Fibroblast of pulmonary artery (primary cell): ENCODE data around the gene CREBL2.
A peak's percentile ranks its signal among the peaks of the same experiment; 100 is the strongest.
"Not testable (repeated sequence)": the region's sequence is repeated elsewhere in the genome, so short reads cannot be mapped to it uniquely, and the experiment has no call there.

Experiments used
- DNase-seq: peaks from one replicate; pipeline ENCODE4 v3.0.0-alpha.2; 2010; ENCODE audit warnings: low read depth
- H3K4me3 ChIP-seq: replicated peaks from 2 replicates; pipeline ENCODE4 v1.5.1; 2011; ENCODE audit warnings: low read depth, mild to moderate bottlenecking, control low read depth, low read length, moderate library complexity
- TF ChIP-seq, protein P1 (sequence below): IDR thresholded peaks from 2 replicates; pipeline ENCODE4 v1.5.1; 2011; ENCODE audit warnings: mild to moderate bottlenecking, control low read depth, low read length, inconsistent platforms; ENCODE audit errors: missing control alignments

The CREBL2 gene

DNA sequence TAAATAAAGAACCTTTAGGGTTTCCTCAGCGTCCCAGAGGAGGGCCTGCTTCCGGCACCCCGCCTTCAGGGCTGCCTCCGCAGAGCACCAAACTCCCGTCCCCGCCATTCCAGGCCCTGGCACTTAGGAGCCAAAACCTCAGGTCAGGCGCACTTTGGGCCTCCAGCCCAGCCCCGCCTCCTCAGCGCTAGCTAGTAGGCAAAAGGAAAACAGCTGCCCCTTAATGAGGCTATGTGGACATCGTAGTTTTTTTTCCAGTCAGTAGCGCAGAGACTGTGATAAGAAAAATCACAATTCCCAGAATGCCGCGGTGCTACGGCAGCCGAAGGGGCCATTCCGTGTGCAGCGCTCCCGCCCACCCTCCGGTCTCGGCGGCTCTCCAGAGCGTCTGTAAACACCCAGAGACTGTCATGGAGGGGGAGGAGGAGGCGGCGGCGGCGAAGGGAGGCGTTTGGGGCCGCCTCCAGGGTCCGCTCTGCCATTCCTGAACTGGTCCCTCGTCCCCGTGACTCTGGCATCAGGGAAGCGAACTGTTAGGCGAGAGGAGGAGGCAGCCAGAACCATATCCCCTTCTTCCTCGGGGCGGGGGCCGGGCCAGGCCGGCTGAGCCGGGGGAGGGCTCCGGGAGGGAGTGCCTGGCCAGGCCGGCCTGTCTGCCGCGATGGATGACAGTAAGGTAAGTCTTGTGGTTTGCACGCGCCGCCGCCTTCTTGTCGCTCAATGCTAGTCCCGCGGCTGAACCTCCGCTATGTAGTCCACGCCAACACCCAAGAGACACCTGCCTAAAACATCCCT lies at the start of gene CREBL2:
CREBL2 (plus strand) TSS at position 365 of the 795 bp plus-strand sequence; CDS start at position 662, 297 bp downstream.
- TF ChIP-seq, protein P1, sequence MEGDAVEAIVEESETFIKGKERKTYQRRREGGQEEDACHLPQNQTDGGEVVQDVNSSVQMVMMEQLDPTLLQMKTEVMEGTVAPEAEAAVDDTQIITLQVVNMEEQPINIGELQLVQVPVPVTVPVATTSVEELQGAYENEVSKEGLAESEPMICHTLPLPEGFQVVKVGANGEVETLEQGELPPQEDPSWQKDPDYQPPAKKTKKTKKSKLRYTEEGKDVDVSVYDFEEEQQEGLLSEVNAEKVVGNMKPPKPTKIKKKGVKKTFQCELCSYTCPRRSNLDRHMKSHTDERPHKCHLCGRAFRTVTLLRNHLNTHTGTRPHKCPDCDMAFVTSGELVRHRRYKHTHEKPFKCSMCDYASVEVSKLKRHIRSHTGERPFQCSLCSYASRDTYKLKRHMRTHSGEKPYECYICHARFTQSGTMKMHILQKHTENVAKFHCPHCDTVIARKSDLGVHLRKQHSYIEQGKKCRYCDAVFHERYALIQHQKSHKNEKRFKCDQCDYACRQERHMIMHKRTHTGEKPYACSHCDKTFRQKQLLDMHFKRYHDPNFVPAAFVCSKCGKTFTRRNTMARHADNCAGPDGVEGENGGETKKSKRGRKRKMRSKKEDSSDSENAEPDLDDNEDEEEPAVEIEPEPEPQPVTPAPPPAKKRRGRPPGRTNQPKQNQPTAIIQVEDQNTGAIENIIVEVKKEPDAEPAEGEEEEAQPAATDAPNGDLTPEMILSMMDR, result no peak
- peak; percentile 99 for DNase-seq
- peak within 1 kb of the TSS; percentile 79 for H3K4me3 ChIP-seq

DNA sequence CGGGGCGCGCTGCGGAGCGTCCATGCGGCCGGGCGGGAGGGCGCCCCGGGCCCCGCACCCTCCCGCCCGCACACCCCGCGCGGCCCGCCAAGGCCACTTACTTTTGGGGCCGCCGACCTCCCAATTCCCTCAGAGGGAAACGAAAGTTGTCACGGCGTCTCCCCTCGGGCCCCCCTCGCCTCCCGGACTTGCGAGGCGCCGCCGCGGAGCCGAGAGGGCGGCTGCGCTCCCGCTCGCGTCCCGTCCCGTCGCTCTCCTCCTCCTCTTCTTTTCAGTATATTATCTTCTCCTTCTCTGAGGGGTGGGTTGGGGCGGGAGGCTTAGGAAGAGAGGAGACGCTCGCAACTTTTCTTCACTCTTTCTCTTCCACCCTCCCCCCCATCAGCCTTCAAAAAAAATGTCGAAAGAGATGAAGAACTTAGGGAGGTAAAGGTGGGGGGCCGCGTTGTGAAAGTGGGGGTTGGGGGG lies 49.6 kb upstream of the CREBL2 start:
- peak; percentile 26 for DNase-seq
- TF ChIP-seq, protein P1, result no peak
- peak overlapping the region; percentile 82 for H3K4me3 ChIP-seq

GRCh38 chr12:12562585-12563261 lies 49.0 kb upstream of the CREBL2 start, which contains the start of gene DUSP16:
Gene DUSP16, minus strand, starts transcription at chr12:12562863. Its CDS starts 41,765 bp downstream, at chr12:12521098.
- TF ChIP-seq, protein P1, result no peak
- DNase-seq, result peak; percentile 95
- peak within 1 kb of the TSS; percentile 82 for H3K4me3 ChIP-seq

GRCh38 chr12:12563290-12563928 lies 48.3 kb upstream of the CREBL2 start:
- TF ChIP-seq, protein P1, result no peak
- peak; percentile 24 for DNase-seq
- H3K4me3 ChIP-seq, result peak overlapping the region; percentile 82

- no peak for DNase-seq
- no peak overlapping the region for H3K4me3 ChIP-seq
- TF ChIP-seq, protein P1, result no peak
Measured at GRCh38 chr12:12564911-12565310, 46.8 kb upstream of the CREBL2 start.

- not testable (repeated sequence) for H3K4me3 ChIP-seq
Measured at GRCh38 chr12:12565971-12566370, 45.7 kb upstream of the CREBL2 start.

GRCh38 chr12:12572659-12573058 lies 39.0 kb upstream of the CREBL2 start:
- TF ChIP-seq, protein P1, result no peak
- DNase-seq, result no peak
- H3K4me3 ChIP-seq, result no peak overlapping the region

More at GRCh38 chr12:12565971-12566370, 45.7 kb upstream of the CREBL2 start:
- DNase-seq, result not testable (repeated sequence)
